ENCODE measurements around the gene PNPLA6.

GRCh38 chr19:7528192-7528519, 7.4 kb upstream of the PNPLA6 start:
- TF ChIP-seq CTCF (IDR thresholded peaks at IDR 0.05) (no peak), POLR2AphosphoS5 (IDR thresholded peaks at IDR 0.05) (no peak)

All from suprapubic skin (tissue), 3 donors.